Endothelial cell of umbilical vein (primary cell): Measurements from ENCODE around the gene CPA2. TPM values are rescaled to one million over a fixed set of nuclear protein-coding genes. Genes with fewer than 3 reads are reported as not detected.
"Not testable (repeated sequence)": the region's sequence is repeated elsewhere in the genome, so short reads cannot be mapped to it uniquely, and the experiment has no call there.

Source experiments
- BruUV-seq: library from RNA; stranded (reverse); fragments of 400-500 nt; replicated peaks from 2 replicates; lab custom pipeline; 2021; lab: Mats Ljungman, UMichigan
- CTCF ChIA-PET: fragments of 300-600, 350-600 bp; sonication (Branson Sonifier 250); formaldehyde crosslinking; loops from one replicate; lab custom pipeline; 2021; ENCODE audit warnings: antibody characterized with exemption, inconsistent platforms; lab: Charles Lee
- POLR2A ChIA-PET: fragments of 300-600, 350-600 bp; sonication (Branson Sonifier 250); formaldehyde crosslinking; loops from one replicate; lab custom pipeline; 2021; ENCODE audit warnings: antibody characterized with exemption, inconsistent platforms; lab: Charles Lee
- DNase-seq: peaks from one replicate; pipeline ENCODE4 v3.0.0-alpha.2; 2011; ENCODE audit warnings: low read depth, low spot score
- FAIRE-seq: peaks from 2 replicates; lab custom pipeline; 2011; peaks lifted over from hg19 to GRCh38; lab: Jason Lieb, UNC
- H2AFZ ChIP-seq: 2 replicates; pipeline ENCODE4 v1.6.0; 2012; ENCODE audit warnings: low read depth, low read length, control low read depth, inconsistent platforms
- H3K27ac ChIP-seq: 2 replicates; pipeline ENCODE4 v1.5.1; 2011; ENCODE audit warnings: low read depth, mild to moderate bottlenecking, control low read depth, low read length, moderate library complexity; ENCODE audit not compliant: insufficient read depth
- H3K27me3 ChIP-seq, 2 experiments: 2 replicates each; pipeline versions ENCODE4 v1.6.0 to v1.6.1; 2011; ENCODE audit warnings: low read length in 2 of 2, mixed read lengths in 1 of 2; ENCODE audit not compliant: control insufficient read depth in 2 of 2, insufficient read depth in 2 of 2
- H3K36me3 ChIP-seq, 2 experiments: 2 replicates in 1 of 2; 3 replicates in 1 of 2; pipeline ENCODE4 v1.5.1; 2011; ENCODE audit warnings: low read length in 2 of 2, mild to moderate bottlenecking in 1 of 2, moderate library complexity in 1 of 2; ENCODE audit not compliant: control insufficient read depth in 2 of 2, insufficient read depth in 2 of 2; ENCODE audit errors: extremely low read depth in 1 of 2
- H3K4me1 ChIP-seq: 3 replicates; pipeline ENCODE4 v1.5.1; 2011; ENCODE audit warnings: mild to moderate bottlenecking, low read length; ENCODE audit not compliant: control insufficient read depth, insufficient read depth; ENCODE audit errors: extremely low read depth
- H3K4me2 ChIP-seq: 2 replicates; pipeline ENCODE4 v1.6.1; 2011; ENCODE audit warnings: low read length, control low read depth, mixed read lengths; ENCODE audit not compliant: insufficient read depth
- H3K4me3 ChIP-seq, 3 experiments: fragments of 200-600 bp in 1 of 3; sonication (generic), shearing (Covaris generic) in 1 of 3; replicated peaks in 1 of 3; 2 replicates each; pipeline ENCODE4 v1.5.1; 2011 to 2016; ENCODE audit warnings: control low read depth in 3 of 3, low read length in 3 of 3, mild to moderate bottlenecking in 2 of 3, inconsistent platforms in 1 of 3, low read depth in 1 of 3, moderate library complexity in 1 of 3; ENCODE audit not compliant: insufficient read depth in 1 of 3
- H3K79me2 ChIP-seq: 2 replicates; pipeline ENCODE4 v1.6.0; 2012; ENCODE audit warnings: low read length, inconsistent platforms; ENCODE audit not compliant: control insufficient read depth, insufficient read depth
- H3K9ac ChIP-seq: replicated peaks from 2 replicates; pipeline ENCODE3; 2011; ENCODE audit warnings: low read length, control low read depth; ENCODE audit not compliant: insufficient read depth; ENCODE audit errors: extremely low read depth
- H3K9me1 ChIP-seq: replicated peaks from 3 replicates; pipeline ENCODE4 v1.6.0; 2011; ENCODE audit warnings: mild to moderate bottlenecking, low read length; ENCODE audit not compliant: control insufficient read depth, insufficient read depth; ENCODE audit errors: extremely low read depth
- H3K9me3 ChIP-seq: replicated peaks from 2 replicates; pipeline ENCODE4 v1.5.1; 2012; ENCODE audit warnings: low read length, inconsistent platforms; ENCODE audit not compliant: control insufficient read depth, insufficient read depth
- H4K20me1 ChIP-seq: replicated peaks from 2 replicates; pipeline ENCODE3; 2011; ENCODE audit warnings: mild to moderate bottlenecking, low read length; ENCODE audit not compliant: control insufficient read depth, insufficient read depth; ENCODE audit errors: extremely low read depth
- EZH2 ChIP-seq: IDR thresholded peaks from 2 replicates; pipeline ENCODE4 v1.6.1; 2012; ENCODE audit warnings: borderline replicate concordance, low read depth, mild to moderate bottlenecking, moderate library complexity, low read length, inconsistent platforms; ENCODE audit not compliant: severe bottlenecking
- FOS ChIP-seq: IDR thresholded peaks from 2 replicates; pipeline ENCODE4 v1.6.1; 2011; ENCODE audit warnings: mild to moderate bottlenecking, low read length, moderate library complexity, borderline replicate concordance; ENCODE audit not compliant: insufficient read depth
- GATA2 ChIP-seq: IDR thresholded peaks from 2 replicates; pipeline ENCODE4 v1.7.0; 2011; ENCODE audit warnings: low read depth, mild to moderate bottlenecking, moderate library complexity, mixed read lengths, low read length; ENCODE audit not compliant: insufficient read length, insufficient read depth
- JUN ChIP-seq: IDR thresholded peaks from 2 replicates; pipeline ENCODE4 v1.6.1; 2011; ENCODE audit warnings: borderline replicate concordance, low read depth; ENCODE audit not compliant: insufficient read length, insufficient read depth
- MAX ChIP-seq: IDR thresholded peaks from 2 replicates; pipeline ENCODE4 v1.6.1; 2011; ENCODE audit not compliant: insufficient read depth, insufficient read length
- MYC ChIP-seq: IDR thresholded peaks from one replicate; pipeline ENCODE4 v1.6.1; 2011; ENCODE audit warnings: mild to moderate bottlenecking, low read depth, low read length
- POLR2A ChIP-seq: IDR thresholded peaks from 2 replicates; pipeline ENCODE4 v1.6.1; 2012; ENCODE audit warnings: low read depth, mild to moderate bottlenecking, control low read depth, low read length
- POLR2AphosphoS5 ChIP-seq: IDR thresholded peaks from 2 replicates; pipeline ENCODE4 v1.6.1; 2012; ENCODE audit warnings: low read depth, mild to moderate bottlenecking, control low read depth, low read length, moderate library complexity; ENCODE audit not compliant: insufficient read depth
- dilution Hi-C: fragments of 300-500 bp; cut with MboI; formaldehyde crosslinking; loops from one replicate; pipeline ENCODE4 v1.15.0; 2019; ENCODE audit warnings: low sequenced_read_pairs; ENCODE audit not compliant: extremely low pct_ligation_motif_present
- intact Hi-C: fragments of 100-400 bp; cut with micrococcal nuclease; formaldehyde crosslinking; loops from one replicate; pipeline ENCODE4 v1.10.0; 2022
- polyA plus RNA-seq, 4 experiments: library from polyadenylated mRNA; depleted of rRNA in 3 of 4; stranded (reverse) in 3 of 4; unstranded in 1 of 4; fragments of >200 nt; gene quantifications; 2 replicates each; pipeline versions ENCODE4 v1.2.1 to v1.2.3, GENCODE V29; 2011 to 2012; ENCODE audit warnings: missing spikeins in 1 of 4
- total RNA-seq: library from RNA; stranded (reverse); gene quantifications from 2 replicates; pipeline ENCODE4 v1.2.3, GENCODE V29; 2021

Gene CPA2
- total and polyA plus RNA-seq, 2 donors (not counting 3 experiments of a cell fraction or from before 2014, with no cell fraction given), result not detected

GRCh38 chr7:130319541-130319940 is 52.9 kb downstream of the CPA2 start:
- FAIRE-seq, result no peak
- no peak overlapping the region for H3K9ac ChIP-seq
- dilution Hi-C loops (no loop called here), intact Hi-C loops (no loop called here)
- no peaks in the 10 kb centered on the region for H3K27me3 ChIP-seq
- TF ChIP-seq POLR2AphosphoS5, result no peak
- no peak for TF ChIP-seq FOS
- TF ChIP-seq JUN, result no peak
- TF ChIP-seq GATA2, result no peak
- no peak for TF ChIP-seq MAX
- no peak for TF ChIP-seq EZH2
- no peak for TF ChIP-seq POLR2A
- no peak for TF ChIP-seq MYC
- H3K36me3 ChIP-seq, result no peaks in the 10 kb centered on the region
- no peak overlapping the region for H3K27ac ChIP-seq
- H3K4me3 ChIP-seq, result no peak overlapping the region
- H3K79me2 ChIP-seq, result no peaks in the 10 kb centered on the region
- no peak overlapping the region for H3K4me2 ChIP-seq
- POLR2A ChIA-PET, result no interaction called here
- H4K20me1 ChIP-seq, result no peaks in the 10 kb centered on the region
- no peak overlapping the region for H2AFZ ChIP-seq
- H3K9me3 ChIP-seq, result no peaks in the 10 kb centered on the region
- H3K4me1 ChIP-seq, result no peaks in the 10 kb centered on the region
- no peak for DNase-seq
- no TSS peak for BruUV-seq
- H3K9me1 ChIP-seq, result no peaks in the 10 kb centered on the region
- CTCF ChIA-PET, result no interaction called here

GRCh38 chr7:130321542-130322229 is 55.0 kb downstream of the CPA2 start:
- DNase-seq, dilution Hi-C loops, CTCF ChIA-PET, H2AFZ ChIP-seq, H3K36me3 ChIP-seq, intact Hi-C loops, H3K4me2 ChIP-seq, H3K4me3 ChIP-seq, H3K27me3 ChIP-seq, BruUV-seq, H3K4me1 ChIP-seq, H3K79me2 ChIP-seq, H3K27ac ChIP-seq, H4K20me1 ChIP-seq, FAIRE-seq, H3K9me3 ChIP-seq, H3K9ac ChIP-seq, H3K9me1 ChIP-seq: not testable (repeated sequence)
- POLR2A ChIA-PET, result interaction anchor here (0.6 kb wide), 1 partner anchor 141 kb away, joined by 4 read pairs; no protein-coding TSS in a partner anchor
